UCSD-AML1 (cell line): Measurements from ENCODE around the gene DMRT1.

Experiments used
- DNase-seq: peaks from one replicate; lab custom pipeline; 2025; ENCODE audit not compliant: unreplicated experiment; lab: John Stamatoyannopoulos, UW

The DMRT1 gene

DNA sequence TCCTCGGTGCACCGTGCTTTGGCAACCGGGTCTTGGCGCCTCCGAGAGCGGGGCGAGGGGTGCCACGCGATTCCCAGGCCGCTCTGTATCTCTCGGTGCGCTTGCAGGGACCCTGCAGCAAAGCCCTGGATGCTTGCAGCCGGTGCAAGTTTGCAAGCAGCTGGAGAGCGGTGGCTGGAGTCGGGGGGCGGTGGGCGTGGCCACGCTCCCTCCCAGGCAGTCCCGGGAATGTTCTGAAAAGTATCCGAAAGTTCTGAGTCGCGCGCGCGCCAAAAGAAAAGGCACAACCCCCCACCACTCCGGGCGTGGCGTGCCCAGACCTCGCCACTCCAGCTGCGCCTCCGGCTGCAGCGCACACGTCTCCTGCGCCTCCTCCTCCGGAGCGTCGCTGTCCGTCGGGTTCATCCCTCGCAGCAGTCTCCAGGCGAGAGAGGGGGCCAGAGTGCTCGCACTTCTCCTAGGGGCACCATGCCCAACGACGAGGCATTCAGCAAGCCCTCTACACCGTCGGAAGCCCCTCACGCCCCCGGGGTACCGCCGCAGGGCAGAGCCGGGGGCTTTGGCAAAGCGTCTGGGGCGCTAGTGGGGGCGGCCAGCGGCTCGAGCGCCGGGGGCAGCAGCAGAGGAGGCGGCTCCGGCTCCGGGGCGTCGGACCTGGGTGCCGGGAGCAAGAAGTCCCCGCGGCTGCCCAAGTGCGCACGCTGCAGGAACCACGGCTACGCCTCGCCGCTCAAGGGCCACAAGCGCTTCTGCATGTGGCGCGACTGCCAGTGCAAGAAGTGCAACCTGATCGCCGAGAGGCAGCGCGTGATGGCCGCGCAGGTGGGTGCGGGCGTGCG is at the start of gene DMRT1:
Gene DMRT1, plus strand, starts transcription at position 327 of the 839 bp plus-strand sequence. Its CDS starts 142 bp downstream, at position 469.
- DNase-seq, result no peak

DNA sequence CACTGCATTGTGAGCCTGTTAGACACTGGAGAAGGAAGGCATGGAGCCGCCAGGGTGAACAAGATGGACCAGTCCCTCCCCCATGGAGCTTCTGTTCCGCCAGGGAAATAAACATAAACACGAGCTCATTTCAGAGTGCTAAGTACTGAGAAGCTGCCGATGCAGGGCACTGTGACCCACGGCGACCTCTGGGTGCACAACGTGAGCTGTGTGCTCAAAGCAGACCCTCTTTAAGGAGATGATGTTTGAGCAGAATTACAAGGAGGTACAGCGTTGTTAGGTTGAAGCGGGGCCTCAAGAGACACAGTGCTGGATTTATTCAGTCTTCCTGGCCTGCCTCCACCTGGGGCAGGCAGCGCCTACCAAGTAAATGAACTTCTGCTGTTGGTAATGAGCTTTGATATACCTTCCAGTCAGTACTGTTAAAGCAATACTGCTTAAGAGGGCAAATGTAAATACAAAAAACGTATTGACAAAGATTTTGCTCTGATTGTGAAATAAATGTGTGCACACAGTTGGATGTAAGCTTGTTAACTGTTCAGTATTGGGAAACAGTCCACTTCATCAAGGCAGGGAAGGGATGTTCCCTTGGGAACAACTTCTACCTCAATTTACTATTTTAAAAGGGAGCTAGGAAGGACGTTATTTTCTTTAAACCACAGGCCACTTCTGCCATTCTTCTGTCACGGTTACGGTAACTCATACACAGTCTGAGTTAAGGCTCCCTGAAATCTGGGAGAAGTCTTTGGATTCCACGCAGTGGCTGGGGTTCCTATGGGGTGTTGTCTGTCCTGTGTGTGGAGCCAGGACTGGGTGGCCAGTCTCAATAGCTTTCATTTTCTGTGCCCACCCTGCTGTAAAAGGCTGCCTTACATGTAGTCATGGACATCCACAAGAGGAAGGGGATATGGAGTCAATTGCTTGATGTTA is 48.9 kb upstream of the DMRT1 start:
- DNase-seq, result no peak

DNA sequence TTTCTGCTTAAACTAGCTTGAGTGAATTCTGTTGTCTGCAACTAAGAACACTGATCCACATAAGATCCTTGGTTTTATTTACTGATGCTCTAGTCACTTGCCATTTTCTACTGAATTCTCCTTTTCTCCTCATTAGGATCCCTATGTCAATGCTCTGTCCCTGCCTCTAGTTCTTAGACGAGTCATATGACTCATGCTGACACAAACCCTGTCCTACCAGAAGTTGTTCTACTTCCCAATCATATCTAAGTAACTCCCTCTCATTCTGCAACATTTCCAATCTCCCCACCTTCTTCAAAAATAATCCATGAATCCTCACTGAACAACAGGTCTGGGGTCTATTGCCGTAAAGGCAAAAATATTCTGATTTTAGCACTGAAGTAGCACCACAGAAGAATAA is 47.1 kb upstream of the DMRT1 start:
- DNase-seq, result no peak

DNA sequence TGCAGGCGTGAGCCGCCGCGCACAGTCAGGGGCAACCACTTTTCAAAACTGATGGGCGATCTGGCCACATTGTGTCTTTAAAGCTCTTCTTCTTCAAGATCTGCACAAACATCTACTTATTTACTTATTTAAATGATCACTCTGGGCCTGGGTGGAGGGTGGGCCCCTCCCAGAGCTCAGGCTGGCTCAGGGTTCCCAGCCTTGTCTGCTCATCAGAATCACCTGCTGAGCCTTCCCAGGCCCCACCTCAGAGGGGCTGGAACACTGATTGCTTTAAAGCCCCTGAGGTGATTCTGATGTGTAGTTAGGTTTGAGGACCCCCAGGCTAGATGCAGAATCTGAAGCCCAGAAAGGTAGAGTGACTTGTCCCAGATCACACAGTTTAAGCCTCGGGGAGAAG is 45.6 kb upstream of the DMRT1 start:
- DNase-seq, result no peak

DNA sequence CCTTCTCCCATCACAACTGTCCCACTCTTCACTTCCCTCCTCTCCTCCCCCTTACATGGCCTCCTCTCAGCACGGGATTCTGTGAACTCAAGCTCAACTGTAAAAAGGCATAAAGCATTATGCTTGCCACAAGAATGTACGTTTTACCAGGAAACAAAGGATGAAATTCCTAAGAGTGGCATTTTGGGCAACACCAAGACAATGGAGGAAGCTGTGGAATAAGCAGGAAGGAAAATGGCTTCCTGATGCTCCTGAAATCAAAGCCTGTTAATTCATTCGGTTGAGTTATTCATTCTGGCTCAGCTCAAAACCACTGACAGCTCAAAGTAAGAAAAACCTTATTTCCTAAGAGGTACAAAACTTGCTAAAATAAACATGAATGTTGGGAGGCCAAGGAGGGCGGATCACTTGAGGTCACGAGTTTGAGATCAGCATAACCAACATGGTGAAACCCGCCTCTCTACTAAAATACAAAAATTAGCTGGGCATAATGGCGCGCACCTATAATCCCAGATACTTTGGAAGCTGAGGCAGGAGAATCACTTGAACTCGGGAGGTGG is 40.8 kb upstream of the DMRT1 start:
- no peak for DNase-seq

DNA sequence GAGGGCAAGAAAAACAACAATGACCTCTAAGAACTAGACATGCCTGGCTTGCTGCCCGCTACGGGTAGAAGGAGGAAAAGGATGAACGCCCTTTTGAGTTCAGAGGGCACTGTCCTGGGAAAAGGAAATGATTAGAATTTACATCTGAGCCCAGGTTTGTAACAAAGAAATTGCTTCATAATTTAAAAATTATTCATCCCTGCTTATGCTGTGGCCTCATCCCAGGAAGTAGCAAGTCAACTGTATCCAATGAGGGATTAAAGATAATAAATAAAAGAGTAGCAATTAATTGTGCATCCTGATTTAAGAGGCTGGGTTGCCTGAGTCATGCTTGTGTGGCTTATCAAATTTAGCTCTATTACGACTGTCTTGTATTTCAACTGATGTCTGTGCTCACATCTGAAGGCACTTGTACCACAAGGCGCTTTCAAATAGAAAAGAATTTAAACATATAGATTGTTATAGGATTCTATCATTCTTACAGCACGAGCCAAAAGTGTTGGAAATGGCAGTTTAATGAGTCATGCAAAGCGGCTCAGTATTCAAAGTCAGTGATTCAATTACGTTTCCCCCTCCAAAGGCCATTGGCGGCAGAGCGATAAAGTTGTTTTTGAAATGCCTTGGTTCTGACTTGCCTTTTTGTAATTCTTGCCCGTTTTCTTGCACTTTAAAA is 40.0 kb upstream of the DMRT1 start:
- no peak for DNase-seq

DNA sequence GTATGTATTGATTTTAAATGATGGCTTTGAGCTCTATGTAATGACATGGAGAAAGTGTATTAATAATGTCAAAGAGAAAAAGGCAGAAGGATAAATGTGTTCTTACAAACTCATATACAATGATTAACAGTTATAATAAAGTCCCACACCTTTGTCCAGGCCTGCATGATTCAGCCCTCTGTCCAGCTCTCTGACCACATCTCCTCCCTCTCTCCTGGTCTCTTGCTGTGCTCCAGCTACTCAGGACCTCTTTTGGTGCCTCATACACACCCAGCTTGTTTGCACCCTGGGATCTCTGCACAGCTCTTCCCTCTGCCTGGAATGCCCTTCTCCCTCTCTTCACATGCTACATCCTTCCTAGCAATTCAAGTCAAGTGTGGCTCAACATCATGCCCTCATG is 37.5 kb upstream of the DMRT1 start:
- no peak for DNase-seq

DNA sequence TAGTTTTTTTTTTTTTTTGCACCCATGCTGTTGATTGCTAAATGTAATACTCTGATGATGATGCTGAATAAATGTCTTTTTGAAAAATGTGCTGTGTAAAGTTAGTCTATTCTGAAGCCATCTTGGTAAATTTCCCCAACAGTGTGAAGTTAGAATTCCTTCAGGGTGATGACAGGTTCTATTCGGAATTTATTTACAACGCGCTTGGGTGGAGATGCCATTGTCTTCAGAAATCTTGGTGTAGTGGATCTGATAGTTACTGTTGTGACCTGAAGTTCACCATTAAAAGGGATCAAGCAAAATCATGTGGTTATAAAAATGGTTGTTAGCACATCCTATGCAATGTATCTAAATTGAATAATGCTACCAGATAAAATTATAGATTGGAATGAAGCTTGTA is 36.3 kb upstream of the DMRT1 start:
- no peak for DNase-seq

DNA sequence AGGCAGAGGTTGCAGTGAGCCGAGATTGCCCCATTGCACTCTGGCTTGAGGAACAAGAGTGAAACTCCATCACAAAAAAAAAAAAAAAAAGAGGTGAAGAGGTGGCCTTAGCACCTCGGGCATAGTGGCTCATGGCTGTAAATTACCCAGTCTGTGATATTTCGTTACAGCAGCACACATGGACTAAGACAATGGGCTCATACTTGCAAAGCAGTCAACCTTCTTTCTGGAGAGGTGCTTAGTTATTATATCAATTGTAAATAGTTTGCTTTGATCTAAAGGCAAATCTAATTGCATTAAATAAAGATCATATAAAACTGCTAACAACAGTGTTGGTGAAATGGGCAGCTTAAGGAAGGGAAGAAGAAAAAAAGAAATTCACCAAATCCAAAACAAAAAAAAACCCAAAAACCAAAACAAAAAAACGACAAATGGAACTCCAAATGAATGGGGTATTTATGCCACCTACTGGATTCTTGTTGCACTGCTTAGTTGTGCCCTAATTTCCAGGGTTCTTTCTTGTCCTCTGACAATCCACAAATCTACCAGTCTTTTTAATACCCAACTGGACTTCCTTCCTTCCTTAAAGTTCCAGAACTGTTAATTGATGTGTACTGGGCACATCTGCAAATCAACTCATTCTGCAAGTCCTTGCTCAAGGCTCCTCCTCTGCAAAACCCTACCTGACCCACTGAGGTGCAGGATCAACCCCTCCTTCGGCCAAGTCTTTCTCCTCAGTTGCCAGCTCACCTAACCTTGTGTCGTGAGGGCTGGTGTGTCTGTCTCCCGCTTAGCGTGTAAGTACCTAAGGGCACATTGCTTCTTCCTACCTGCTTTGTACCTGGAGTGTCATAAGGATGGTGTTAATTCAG is 35.0 kb upstream of the DMRT1 start:
- no peak for DNase-seq

DNA sequence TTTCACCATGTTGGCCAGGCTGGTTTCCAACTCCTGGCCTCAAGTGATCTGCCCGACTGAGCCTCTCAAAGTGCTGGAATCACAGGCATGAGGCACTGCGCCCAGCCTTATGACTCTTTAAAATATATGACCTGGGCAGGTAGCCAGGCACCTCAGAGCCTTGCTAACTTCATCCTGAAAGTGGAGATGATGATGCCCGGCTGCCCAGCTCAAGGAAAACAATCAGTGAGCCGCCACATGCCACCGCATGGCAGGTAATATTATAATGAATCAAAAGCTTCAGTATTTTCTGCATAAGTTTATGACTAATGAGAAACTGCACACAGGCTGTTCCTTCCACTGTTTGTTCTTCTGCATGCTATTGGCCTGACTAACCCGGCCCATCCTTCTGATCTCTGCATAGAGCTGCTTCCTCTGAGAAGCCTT is 30.4 kb upstream of the DMRT1 start:
- DNase-seq, result no peak

DNA sequence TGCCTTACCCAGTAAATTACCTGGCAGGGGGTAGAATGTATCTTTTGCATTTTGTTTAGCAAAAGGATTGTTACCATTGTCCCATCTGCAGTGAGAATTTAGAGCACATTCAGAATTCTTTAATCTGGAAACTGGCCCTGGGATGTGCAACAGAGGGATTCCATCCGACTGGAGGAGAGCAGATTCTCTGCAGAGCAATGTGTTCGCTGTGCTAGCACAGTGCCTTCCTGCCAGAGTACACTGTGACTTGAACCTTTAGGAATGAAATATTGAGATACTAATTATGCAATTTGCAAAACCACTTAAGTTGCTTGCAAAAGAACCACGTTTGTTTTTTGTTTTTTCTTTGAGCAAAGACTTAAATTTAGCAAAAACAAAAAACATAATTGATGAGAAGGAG is 22.5 kb upstream of the DMRT1 start:
- no peak for DNase-seq

DNA sequence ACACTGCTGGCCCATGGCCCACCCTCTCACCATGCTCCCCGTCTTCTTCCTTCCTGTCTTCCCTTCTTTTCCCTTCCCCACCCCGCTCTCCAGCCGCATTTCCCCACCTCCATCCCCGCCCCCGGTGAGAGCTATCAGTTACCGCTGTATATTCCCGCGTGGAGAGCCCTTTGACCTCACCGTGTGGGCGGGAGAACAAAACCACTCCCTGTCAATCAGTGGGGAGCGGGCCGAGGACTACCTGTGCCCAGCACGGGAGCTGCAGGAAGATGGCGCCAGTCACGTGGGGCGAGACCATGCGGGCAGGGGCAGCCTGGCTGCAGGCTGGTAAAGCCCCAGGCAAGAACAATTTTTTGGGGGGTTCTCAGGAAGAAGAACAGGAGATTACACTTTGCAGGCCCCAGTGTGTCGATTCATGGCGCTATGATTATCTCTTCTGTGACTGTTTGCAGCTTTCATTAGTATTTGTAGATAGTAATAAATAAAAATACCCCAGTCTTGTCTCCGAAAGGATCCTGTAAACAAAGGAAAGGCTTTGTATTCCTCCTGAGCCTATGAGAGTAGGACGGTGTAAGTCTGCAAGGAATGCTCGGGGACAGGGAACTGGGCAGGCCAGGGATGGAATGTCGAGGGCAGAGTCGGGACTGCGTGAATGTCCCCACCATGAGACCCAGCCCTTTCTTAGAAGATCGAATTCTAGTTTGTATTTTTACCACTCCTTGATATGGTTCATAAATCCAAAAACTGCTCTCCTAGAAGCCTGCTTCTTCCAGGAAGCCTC is 14.8 kb upstream of the DMRT1 start:
- no peak for DNase-seq

DNA sequence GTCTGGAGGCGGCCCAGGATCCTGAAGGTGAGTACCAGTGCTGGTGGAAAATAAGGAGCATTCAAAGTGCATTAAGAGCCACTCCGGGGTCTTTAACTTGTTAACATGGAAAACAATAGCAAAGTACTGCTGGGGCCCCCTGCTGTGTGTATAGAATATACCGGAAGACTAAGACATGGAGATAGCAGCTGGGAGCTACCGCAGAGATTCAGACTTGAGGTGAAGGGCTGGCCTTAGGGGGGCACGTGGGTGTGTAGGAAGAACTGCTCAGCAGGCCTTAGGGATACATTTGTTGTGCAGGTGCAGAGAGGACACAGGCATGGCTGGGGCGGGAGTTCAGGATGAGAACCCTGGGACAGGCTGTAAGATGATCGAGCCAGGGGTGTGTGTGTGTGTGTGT is 1.2 kb upstream of the DMRT1 start:
- DNase-seq, result no peak

DNA sequence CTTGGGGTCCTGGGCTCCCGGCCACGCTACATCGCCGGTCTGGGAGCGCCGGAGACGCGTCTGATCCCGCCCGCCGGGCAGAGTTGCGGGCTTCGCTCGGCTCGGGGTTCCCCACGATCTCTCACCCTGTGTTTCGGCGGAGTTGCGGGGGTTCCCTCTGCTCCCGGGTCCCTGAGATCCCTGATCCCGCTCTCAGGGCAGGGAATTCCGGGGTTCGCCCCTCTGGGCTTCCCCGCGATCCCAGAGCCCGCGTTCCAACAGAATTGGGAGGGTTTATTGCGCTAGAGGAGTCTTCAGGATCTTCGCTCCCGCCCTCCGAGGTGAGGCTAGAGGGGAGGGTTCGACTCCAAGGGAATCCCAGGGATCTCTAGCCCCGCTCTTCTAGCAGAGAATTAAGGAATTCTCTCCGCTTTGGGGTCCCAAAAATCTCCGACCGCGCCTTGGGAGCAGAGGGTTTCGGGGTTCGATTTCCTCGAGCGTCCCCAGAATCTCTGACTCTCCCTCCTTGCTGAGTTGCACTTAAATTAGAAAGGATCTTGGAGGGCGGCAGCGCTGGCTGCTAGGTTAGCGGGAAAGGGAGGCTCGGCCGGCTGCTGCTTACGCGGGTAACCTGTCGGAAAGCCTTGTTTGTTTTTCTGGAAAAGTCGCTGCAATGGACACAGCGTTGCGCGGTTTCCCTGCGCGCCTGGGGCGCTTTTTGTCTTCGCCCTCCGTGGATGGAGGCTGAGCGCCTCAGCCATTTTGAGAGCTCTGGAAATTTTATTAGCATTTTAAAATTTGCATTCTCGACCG is 1.3 kb downstream of the DMRT1 start:
- DNase-seq, result no peak

DNA sequence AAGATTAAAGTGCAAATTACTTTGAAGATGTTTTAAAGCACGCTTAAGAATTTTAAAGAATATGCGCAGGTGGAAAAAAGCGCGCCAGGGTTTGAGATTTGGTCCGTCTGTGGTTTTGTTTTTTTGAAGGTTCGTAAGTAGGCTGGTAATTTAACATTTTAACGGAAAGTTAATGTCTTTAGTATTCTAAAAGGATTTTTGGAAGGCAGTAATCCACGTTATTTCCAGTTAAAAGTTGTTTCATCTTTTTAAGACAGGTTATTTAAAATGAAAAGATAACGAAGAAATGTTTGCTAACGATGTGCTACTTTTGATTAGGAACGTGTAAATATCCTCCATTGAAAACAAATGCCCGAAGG is 1.9 kb downstream of the DMRT1 start:
- DNase-seq, result no peak

DNA sequence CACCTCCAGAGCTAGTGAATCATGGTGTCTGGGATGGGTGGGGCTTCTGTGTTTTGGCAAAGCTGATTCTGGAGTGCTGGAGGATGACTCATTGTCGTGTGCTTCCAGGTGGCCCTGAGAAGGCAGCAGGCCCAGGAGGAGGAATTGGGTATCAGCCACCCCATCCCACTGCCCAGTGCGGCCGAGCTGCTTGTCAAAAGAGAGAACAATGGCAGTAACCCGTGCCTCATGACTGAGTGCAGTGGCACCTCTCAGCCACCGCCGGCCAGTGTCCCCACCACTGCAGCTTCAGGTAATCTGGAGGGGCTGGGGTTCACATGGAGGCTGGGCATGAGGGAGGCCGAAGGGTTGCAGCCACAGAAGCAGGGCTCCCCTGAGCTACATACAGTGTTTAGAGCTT is 5.4 kb downstream of the DMRT1 start:
- no peak for DNase-seq

DNA sequence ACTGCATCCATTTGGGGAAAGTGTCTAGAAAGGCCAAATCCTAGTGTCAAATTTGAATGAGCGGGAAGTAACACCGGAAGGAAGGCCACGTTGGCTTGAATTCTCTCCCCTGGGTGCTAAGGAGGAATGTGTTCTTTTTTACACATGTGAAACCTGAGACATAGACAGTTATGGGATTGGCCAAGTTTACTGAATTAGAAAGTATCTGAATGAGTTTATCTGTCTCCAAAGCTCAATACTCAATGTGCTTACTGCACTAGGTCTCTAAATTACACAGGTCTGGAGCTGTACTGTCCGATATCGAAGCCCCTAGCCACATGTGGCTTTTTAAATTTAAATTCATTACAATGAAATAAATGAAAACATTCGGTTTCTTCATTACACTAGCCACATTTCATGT is 6.0 kb downstream of the DMRT1 start:
- DNase-seq, result no peak

DNA sequence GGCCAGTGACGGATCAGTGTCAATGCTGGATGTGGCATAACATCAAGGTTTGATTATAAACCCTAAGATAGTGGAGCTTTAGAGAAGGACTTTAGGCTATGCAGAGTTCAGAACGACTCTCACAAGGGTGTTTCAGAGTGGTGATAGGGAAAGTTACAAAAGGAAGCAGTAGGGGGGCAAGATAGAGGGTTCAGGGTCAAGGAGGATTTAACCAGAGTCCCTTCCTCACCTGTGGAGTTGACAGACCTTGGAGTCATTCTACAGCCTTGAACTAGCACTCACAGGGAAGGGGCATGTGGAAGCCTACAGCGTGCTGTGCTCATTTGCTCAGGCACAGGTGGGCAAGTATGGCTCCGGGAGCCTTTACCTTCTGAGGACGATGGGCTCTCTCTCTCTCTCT is 7.9 kb downstream of the DMRT1 start:
- DNase-seq, result no peak

DNA sequence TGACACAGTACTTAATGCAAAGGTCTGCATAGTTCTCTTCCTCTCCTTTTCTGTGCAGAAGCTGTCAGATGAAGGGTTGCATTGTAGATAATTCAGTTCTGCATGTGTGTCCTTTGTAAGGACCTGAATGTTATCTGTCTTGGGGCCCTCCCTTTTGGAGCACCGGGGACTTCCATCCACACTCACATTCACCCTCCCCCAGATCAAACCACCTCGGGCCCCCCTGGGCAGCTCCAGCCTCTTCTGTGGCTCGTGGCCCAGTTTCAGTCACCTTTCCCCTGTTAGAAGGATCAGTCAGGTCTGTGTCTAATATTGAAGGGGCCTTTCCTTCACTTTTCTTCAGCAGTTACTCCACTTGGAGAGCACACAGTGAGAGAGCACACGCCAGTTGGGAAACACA is 11.0 kb downstream of the DMRT1 start:
- DNase-seq, result no peak
